GOT3 (cell line): ENCODE results near the gene ANKRD17.

Experiments
- DNase-seq: peaks from one replicate; lab custom pipeline; 2025; ENCODE audit warnings: mixed read lengths; lab: John Stamatoyannopoulos, UW

Gene ANKRD17

GRCh38 chr4:73194064-73194463, 64.5 kb downstream of the ANKRD17 start:
- DNase-seq: no peak

- no peak for DNase-seq
These were observed 64.9 kb downstream of the ANKRD17 start for GRCh38 chr4:73193659-73194058.

GRCh38 chr4:73193155-73193554, 65.4 kb downstream of the ANKRD17 start:
- DNase-seq: no peak

- DNase-seq: no peak
These were observed 69.3 kb downstream of the ANKRD17 start for GRCh38 chr4:73189274-73189810.

GRCh38 chr4:73187325-73187724, 71.3 kb downstream of the ANKRD17 start:
- DNase-seq: no peak

- DNase-seq: no peak
These were observed 72.7 kb downstream of the ANKRD17 start for GRCh38 chr4:73185903-73186302.

GRCh38 chr4:73181231-73181630, 77.4 kb downstream of the ANKRD17 start:
- DNase-seq: no peak

GRCh38 chr4:73178389-73178788, 80.2 kb downstream of the ANKRD17 start:
- no peak for DNase-seq

- DNase-seq: no peak
These were observed 86.4 kb downstream of the ANKRD17 start for GRCh38 chr4:73172161-73172560.

GRCh38 chr4:73170518-73171198, 87.9 kb downstream of the ANKRD17 start:
- DNase-seq: no peak

- DNase-seq: no peak
These were observed 92.4 kb downstream of the ANKRD17 start for GRCh38 chr4:73166212-73166611.

GRCh38 chr4:73161527-73162185, 96.9 kb downstream of the ANKRD17 start:
- no peak for DNase-seq

- DNase-seq: no peak
These were observed 102.2 kb downstream of the ANKRD17 start for GRCh38 chr4:73156394-73156793.

GRCh38 chr4:73152893-73153292, 105.7 kb downstream of the ANKRD17 start:
- no peak for DNase-seq

- no peak for DNase-seq
These were observed 115.5 kb downstream of the ANKRD17 start for GRCh38 chr4:73142995-73143547.

- DNase-seq: no peak
These were observed 118.6 kb downstream of the ANKRD17 start for GRCh38 chr4:73139991-73140390.

GRCh38 chr4:73139245-73139644, 119.4 kb downstream of the ANKRD17 start:
- no peak for DNase-seq

GRCh38 chr4:73137121-73137520, 121.5 kb downstream of the ANKRD17 start:
- no peak for DNase-seq

- DNase-seq: no peak
These were observed 124.8 kb downstream of the ANKRD17 start for GRCh38 chr4:73133784-73134183.

GRCh38 chr4:73131281-73131680, 127.3 kb downstream of the ANKRD17 start:
- DNase-seq: no peak

GRCh38 chr4:73129319-73129718, 129.3 kb downstream of the ANKRD17 start:
- DNase-seq: no peak

GRCh38 chr4:73127839-73128453, 130.7 kb downstream of the ANKRD17 start:
- DNase-seq: no peak

GRCh38 chr4:73109493-73109892, 149.1 kb downstream of the ANKRD17 start:
- DNase-seq: no peak
